GM21576 (cell line): ENCODE data around the gene IQGAP2.

ENCODE experiments used
- ATAC-seq: cut with Tn5 transposase; IDR thresholded peaks from one replicate; pipeline ENCODE4 v1.9.1; 2021; ENCODE audit warnings: mild to moderate bottlenecking, moderate library complexity; ENCODE audit not compliant: unreplicated experiment

The IQGAP2 gene

DNA sequence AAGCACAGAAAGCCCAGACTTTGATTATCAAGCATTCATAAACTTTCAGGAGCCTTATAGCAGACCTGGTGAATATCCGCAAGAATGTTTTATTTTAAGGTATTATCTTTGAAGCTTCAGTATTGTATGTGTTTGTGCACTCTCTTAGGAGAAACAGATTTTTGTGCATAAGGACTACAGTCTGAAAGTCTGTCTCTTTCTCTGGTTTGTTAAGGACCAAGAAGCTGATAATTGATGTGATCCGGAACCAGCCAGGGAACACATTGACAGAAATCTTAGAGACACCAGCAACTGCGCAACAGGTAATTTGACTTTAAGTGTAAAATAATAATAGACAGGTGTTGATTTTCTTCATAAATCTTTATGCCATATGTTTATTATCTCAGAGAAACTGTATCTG is 290.1 kb downstream of the IQGAP2 start:
- no peak for ATAC-seq

DNA sequence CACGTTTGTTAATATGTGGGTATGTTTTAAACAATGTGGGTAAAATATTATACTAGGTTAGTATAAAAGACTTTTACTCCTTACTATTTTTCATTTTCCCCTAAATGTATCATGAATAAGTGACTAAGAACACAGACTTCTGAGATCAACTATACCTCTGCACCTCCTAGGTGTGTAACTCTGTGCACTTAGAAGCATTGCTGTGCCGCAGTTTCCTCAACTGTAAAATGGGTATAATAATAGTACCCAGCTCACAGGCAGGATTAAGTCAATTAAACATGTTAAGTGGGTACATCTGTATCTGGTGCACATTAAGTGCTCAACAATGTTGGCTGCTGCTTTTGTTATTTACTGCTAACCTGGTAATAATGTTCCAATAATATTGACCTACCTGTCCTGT is 291.2 kb downstream of the IQGAP2 start:
- ATAC-seq, result no peak

DNA sequence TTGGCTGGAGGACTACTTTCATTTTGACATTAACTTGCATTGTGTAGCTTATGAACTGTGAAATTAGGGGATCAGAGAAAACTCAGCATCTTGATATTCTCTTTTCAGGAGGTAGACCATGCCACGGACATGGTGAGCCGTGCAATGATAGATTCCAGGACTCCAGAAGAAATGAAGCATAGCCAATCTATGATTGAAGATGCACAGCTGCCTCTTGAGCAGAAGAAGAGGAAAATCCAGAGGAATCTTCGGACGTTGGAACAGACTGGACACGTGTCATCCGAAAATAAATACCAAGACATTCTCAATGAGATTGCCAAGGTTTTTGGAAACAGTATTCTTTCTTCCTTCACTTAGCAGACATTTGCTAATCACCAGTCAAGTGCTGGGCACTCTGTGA is 292.3 kb downstream of the IQGAP2 start:
- ATAC-seq, result no peak

DNA sequence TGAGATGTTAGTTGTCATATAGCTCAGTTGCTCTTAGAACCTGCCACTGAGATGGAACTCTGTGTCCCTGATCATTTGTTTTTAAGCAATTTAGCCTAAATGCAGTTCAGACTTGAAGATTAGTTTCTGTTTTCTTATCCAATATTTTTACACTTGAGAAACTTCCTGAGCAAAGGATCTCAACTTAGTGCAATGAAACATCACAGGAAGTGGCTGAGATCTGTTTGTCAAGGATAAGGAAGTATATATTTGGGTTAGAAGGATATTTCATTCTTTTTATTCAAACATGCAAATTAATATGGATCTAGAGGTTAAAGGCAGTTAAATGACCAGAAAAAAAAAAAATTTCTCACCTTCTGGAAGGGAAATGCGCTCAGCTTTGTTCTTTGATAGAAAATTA is 293.2 kb downstream of the IQGAP2 start:
- ATAC-seq, result no peak

DNA sequence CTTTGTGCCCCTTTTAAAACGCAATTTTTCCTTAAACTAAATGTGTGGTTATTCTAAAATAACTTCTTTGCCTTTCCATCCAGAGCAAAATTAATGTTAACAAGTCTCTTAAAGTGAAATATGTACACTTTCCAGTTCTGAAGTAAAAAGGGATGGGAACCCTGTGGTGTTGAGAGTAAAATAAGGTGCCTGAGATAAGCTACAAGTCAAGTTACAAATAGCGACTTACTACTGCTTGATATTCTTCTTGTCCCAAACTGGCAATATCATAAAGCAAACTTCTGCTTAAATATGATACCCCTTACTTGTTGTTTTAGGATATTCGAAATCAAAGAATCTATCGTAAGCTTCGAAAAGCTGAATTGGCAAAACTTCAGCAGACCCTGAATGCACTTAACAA is 294.6 kb downstream of the IQGAP2 start:
- ATAC-seq, result no peak

DNA sequence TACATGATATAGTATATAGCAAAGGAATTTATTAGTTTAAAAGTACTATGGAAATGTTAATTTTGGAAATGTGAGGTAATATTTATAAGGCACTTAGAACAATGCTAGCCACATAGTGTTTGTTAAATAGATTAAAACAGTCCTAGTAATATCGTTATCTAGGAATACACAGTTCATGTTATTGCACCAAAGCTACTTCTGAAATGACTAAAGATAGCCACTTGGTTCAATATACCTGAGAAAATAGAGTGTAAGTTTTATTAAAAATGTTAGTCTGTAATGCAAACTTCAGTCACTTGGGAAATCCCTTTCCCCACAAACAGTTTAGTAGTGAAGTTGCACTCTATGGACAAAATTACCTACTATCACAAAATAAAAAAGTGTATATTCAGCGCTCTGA is 297.5 kb downstream of the IQGAP2 start:
- no peak for ATAC-seq

DNA sequence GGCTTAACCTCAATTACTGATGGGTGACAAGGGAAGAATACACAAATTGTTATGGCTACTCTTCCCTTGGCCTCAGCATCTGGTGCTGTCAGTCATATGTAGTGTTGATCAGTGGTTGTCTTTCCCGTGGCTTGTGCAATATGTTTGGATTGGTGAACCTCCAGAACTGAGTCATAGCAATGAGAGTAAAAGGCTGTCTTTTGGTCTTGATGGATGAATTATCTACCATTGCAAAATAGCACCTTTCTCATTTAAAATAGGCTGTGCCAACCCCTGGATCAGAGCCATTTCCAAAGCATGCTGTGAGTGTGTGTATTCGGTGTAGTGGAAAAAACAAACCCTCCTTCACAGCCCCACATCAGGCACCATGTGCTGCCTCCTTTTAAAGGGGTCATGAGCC is 298.2 kb downstream of the IQGAP2 start:
- no peak for ATAC-seq

DNA sequence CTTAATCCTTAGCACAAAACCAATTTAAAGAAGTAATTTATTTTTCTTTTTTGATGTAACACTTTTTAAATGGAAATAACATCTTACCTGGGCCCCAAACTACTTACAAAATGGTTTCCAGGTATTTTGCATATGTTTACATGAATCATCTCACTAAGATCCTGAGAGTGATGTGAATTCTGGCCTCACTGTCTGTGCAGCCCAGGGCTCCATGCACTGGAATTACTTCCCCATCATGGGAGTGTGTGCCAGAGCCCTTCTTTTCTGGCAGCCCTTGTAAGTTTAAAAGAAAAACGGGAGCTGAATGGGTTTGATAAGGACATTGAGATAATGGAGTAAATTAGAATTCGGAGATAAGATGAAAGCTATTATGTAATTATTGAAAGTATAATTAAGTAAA is 300.6 kb downstream of the IQGAP2 start:
- ATAC-seq, result no peak

DNA sequence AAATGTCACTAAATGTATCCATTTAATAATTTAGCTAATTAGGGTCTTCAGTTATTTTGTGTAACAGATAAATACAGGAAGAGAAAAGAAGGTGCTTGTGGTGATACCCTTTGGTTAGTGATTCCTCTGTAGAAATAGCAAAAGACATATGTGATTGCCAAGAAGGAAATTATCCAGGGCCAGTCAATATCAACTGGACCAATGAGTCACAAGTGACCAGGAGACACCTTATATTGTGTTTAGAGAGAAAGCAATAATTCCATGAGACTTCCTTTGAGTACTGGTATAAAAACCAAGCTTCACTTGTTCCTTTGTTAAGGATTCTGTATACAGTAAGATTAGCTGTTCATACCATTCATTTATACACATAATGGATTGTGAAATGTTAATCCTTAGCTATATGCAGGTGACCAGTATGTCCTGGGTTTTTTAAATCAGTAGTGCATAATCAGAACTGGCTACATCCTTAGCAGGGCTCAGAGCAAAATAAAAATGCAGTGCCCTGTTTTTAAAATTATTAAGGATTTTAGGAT is 301.1 kb downstream of the IQGAP2 start:
- ATAC-seq, result no peak

DNA sequence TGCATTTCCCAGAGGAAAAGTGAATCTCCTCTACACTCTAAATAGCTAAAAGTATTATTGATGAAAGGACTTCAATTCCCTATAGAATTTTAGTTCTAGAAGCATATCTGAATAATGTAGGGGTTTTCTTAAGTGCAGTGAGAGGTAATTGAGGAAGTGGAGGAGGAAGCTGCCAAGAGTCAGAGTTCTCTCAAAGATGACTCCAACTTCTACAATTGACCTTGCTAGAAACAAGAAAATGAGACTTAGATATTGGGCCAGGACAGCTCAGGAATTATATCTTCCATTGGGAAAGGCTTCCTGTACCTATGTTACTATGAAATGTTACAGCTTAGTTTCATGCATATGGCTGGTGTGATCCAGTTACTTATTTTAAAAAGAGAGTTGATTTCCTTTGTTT is 302.5 kb downstream of the IQGAP2 start:
- no peak for ATAC-seq

DNA sequence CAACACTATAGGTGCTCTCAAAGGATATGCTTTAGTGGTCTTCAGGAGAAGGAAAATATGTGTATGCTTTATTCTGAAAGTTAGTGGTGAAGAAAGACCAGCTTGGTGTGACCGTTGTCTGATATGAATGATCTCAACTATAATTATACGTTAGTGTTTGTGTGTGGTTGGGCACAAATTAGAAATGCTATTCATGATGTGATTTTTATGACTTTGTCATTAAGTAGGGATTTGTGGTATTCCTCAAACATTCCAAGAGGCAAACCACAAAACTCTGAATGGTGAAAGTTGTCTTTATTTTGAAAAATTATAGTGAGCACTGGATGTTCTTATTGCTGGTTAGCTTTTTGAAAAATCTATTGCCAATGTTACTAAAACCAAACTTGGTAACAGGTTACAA is 306.7 kb downstream of the IQGAP2 start:
- no peak for ATAC-seq

DNA sequence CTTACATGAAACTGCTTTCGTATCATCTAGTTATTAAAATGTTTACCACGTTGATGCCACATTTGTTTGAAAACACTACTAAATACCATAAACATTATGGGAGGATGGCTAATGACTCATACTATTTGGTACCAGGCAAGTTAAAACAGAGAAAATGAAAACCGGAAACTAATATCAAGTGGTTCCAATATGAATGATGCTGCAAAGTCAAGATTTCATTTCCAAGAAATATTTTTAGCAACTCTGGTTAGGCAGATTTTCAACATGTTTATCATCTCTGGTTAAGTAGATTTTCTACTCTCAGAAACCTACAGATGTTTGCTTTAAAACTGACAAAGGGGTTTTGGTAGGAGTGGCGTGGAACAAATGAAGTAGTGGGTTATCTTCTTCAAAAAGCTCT is 307.9 kb downstream of the IQGAP2 start:
- ATAC-seq, result no peak

DNA sequence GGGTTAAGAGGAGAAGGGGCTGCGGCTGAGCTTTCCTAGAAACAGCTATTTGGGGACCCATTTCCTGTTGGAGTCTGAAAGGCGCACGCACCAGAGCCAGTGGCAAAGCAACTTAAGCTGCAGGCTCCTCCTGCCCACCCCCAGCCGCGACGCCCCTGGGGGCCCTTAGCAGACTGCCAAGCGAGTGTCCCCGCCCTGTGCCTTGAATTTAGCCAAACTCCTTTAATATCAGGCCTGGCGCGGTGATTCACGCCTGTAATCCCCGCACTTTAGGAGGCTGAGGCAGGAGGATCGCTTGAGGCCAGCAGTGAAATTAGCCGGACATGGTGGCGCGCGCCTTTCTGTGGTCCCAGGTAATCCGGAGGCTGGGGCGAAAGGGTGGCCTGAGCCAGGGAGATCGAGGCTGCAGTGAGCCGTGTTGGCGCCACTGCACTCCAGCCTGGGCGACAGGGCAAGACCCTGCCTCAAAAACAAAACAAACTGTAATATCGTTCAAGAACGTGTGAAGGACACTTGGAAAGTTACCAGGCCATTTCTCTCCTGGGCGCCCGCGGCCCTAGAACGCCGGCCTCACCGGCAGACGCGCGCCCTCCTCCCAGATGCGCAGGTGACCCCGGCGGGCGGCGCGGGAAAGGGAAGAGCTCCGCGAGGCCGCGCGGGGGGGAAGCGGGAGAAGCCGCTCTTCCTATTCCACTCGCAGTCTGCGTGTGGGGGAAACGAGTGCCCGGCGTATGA is 311.8 kb downstream of the IQGAP2 start:
- peak; percentile 8 for ATAC-seq

DNA sequence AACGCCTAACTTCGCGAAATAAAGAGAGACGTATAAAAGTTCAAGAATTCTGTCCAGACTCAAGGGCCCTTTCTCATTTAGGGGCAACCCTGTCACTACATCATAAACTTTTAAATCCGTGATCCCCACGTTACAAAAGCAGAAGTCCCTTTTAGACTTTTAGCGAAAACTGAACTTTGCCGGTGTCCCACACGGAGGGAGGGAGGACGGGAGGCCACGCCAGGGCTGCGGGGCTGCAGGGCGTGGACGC is 312.3 kb downstream of the IQGAP2 start:
- ATAC-seq, result peak; percentile 8

DNA sequence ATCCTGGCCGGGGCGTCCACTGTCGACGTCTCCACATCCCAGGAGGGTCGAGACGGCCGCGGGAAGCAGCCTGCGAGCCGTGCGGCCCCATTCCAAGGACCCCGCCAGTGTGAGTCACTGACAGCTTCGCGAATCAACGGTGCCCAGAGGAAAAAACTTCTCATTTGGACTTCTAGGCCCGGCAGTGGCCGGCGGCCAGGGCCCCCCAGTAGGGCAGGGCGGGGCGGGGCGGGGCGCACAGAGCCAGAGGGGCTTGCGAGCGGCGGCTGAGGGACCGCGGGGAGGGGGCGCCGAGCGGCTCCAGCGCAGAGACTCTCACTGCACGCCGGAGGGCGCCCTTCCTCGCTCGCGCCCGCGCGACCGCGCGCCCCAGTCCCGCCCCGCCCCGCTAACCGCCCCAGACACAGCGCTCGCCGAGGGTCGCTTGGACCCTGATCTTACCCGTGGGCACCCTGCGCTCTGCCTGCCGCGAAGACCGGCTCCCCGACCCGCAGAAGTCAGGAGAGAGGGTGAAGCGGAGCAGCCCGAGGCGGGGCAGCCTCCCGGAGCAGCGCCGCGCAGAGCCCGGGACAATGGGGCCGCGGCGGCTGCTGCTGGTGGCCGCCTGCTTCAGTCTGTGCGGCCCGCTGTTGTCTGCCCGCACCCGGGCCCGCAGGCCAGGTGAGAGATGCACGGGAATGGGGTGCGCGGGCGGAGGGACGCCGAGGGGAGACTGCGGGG is 312.8 kb downstream of the IQGAP2 start, which contains the start of gene F2R:
Gene F2R, plus strand, starts transcription at position 391 of the 720 bp plus-strand sequence. Its CDS starts 182 bp downstream, at position 573.
- ATAC-seq, result peak; percentile 69

DNA sequence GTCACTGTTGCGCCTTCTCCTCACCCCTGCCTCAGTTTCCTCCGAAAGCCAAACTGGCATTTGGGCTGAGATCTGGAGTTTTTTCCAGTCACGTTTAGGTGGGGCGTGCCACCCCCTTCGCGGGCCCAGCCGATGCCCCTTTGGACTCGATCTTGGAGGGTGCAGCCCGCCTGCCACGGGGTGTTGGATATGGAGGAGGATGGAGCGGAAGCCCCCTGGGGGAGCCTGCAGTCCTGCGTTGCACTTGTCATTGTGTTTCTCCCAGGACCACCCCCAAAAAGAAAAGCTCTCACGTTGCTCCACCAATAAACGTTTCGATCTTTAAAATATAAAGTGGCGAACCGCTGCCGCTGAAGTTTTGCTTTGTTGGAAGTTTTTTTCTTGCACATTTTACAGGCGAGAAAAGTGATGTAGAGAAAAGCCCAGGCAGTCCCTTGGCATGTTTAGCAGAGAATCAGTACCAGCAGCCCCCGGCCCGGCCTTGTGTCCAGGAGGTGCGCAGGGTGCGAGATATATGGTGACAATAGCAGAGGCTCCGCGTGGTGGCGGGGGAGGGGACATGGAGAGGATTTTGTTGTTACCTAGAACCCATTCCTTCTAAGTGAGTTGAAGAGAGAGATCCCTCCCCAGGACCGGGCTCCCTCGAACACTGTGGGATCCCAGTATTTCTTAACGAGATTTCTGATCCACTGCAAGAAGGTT is 313.5 kb downstream of the IQGAP2 start:
- no peak for ATAC-seq

DNA sequence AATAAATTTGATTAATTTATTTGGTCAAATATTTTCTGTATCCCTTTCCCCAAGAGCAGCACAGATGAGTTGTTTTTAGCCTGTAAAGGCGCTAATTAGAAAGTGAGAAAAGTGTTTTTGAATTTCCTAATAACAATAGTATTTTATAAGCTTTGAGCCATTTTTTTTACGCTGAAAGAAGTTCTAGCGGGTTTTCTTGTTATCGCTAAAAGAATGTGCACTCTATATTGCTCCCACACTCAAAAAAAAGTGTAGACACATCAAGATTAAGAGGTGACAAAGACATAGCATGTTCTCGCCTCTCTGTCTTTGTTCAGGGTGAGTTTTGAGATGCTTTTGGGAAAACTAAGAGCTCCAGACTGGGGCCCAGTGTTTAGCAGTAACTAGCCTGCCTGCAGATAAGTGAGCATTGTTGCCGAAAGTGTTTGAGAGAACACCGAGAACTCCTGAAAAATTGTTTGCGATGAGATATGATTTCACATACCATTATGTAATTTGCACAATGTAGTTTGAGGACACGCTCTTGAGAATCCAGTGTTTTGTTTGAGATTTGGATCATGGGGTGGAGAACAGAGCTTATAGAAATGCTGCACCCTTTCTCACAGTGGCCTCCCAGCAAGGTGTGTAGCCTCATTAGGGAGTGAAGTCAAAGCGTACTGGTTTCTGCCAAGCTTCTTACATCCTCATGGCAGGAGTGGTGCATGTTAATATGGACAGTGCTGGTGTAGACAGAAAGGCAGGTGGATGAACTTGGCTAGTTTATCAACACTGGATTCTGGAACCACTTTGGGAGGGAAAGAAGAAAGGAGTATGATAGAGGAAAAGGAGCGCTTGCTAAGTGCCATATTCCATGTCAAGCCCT is 314.4 kb downstream of the IQGAP2 start:
- ATAC-seq, result no peak

DNA sequence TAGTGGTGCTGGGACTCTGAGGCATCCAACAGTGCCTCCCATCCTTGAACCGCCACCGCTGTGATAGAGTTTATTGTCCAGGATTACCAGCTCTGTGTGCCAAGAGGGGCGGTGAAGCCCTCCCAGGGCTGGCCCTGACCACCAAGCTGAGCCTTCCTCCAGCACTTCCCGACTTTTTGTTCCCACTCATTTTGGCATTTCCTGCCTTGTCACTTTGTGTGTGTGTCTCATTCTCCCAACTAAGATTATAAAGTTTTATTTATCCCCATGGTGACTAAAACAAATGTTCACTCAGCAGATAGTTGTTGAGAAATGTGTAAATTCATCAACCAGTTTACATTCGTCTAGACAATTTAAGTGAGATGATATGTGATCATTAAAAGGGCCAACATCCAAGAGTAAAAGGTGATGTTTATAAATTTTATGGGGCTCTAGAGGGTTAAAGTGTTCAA is 315.3 kb downstream of the IQGAP2 start:
- ATAC-seq, result no peak

DNA sequence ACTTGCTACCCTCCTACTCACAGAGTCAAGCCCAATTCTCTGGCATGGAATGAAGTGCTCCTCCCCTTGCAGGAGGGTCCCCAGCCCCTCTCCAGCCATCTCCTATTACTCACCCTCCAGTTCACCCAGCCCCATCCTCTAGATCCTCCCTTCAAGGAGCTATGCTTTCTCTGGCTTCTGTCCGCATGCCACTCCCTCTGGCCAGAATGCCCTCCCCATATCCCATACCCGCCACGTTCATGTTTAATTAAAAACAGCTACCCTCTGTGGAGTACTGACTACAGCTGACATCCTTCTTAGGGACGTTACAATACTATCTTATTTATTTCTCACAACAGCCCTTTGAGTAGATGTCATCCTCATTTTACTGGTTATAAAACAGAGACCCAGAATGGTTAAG is 315.8 kb downstream of the IQGAP2 start:
- no peak for ATAC-seq

DNA sequence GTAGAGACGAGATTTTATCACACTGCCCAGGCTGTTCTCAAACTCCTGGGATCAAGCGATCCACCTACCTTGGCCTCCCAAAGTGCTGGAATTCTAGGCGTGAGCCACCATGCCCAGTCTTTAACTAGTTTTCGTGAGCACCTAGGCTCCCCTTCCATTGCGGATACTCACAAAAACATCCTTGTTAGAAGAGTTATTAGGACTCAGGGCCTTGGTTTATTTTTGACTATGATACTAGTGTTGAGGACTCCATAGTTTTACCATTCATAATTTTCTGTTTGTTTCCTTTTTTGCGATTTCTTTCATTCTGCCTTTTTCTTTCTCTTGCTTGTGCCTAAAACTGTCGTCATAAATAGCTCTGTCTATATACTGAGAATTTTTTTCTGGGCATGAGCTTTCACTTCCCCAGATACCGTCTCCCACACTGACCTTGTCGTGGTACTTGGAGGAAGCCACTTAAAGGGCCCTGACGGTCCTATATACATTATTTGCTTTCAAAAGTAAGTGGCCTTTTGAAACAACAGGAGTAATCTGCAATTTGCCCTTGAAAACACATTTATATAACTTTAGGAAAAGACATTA is 318.0 kb downstream of the IQGAP2 start:
- peak; percentile 93 for ATAC-seq

DNA sequence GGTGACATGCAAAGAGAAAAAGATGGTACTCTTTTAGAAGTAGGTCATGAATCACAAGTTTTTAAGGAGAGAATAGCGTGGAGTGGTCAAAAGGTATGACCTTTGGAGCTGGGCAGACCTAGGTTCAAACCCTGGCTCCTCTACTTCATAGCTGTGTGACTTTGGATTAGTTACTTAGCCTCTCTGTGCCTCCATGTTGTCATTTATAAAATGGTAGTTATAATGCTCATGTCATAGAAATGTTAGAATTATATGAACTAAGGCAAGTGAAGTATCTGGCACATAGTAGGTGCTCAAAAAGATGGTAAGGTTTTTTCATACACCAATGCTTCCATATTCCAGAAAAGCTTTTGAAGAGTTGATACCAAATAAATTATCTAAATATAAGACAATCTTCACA is 320.2 kb downstream of the IQGAP2 start:
- ATAC-seq, result no peak
